Skeletal muscle satellite cell (primary cell): ENCODE results near the gene AUTS2.

Experiments used
- H3K27me3 ChIP-seq: 2 replicates; pipeline ENCODE4 v1.7.0; 2013; ENCODE audit warnings: low read length; ENCODE audit not compliant: control insufficient read depth, insufficient read depth
- H3K36me3 ChIP-seq: 2 replicates; pipeline ENCODE4 v1.7.0; 2013; ENCODE audit warnings: mild to moderate bottlenecking, control low read depth, low read length; ENCODE audit not compliant: insufficient read depth
- H3K4me1 ChIP-seq: 2 replicates; pipeline ENCODE4 v1.7.0; 2013; ENCODE audit warnings: low read length; ENCODE audit not compliant: control insufficient read depth, insufficient read depth
- H3K4me2 ChIP-seq: 2 replicates; pipeline ENCODE4 v1.7.0; 2013; ENCODE audit warnings: mild to moderate bottlenecking, low read length
- H3K4me3 ChIP-seq: 2 replicates; pipeline ENCODE4 v1.7.0; 2013; ENCODE audit warnings: low read length
- H3K9ac ChIP-seq: 2 replicates; pipeline ENCODE4 v1.7.0; 2013; ENCODE audit warnings: mild to moderate bottlenecking, low read depth, low read length, moderate library complexity
- H3K9me3 ChIP-seq: replicated peaks from 2 replicates; pipeline ENCODE4 v1.7.0; 2013; ENCODE audit warnings: mild to moderate bottlenecking, control low read depth, low read length

The AUTS2 gene

DNA sequence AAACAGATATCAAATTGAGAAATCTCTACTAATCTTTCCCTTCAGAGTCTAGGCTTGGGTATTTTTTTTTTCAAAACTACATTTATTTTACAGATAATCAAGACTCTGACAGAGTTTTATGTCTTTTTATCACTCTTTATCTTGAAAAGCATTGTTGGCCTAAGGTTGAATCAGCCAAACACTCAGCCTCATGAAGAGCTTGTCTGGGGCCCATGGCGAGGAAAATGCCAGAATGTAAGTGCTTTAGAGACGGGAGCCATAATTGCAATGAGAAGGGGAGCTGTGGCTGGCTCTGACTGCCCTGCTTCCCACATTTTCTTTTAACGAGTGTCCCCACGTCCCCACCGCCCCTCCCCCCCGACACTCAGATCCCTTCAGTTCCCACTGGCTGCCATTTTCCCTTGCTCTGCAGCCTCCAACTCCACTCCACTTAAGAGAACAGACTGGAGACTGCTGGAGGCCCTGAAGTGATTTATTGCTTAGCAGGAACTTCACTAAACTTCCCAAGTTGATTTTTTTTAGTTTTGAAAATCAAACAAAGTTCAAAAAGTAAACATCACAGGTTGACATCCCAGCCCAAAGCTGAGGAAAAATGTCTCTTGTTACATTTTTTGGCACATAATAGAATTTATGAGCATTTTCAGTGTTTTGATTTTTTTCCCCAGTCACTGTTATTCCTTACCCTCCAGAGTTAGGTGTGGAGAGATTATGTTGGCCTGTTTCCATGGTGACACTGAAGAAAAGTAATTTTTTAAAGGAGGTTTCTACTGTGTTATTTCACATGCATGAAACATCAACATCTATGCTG lies 896.2 kb downstream of the AUTS2 start:
- Histone ChIP-seq H3K9ac (no peak overlapping the region), H3K36me3 (no peaks in the 10 kb centered on the region), H3K4me3 (no peak overlapping the region), H3K4me1 (no peaks in the 10 kb centered on the region), H3K4me2 (no peak overlapping the region), H3K9me3 (no peaks in the 10 kb centered on the region), H3K27me3 (no peaks in the 10 kb centered on the region)

DNA sequence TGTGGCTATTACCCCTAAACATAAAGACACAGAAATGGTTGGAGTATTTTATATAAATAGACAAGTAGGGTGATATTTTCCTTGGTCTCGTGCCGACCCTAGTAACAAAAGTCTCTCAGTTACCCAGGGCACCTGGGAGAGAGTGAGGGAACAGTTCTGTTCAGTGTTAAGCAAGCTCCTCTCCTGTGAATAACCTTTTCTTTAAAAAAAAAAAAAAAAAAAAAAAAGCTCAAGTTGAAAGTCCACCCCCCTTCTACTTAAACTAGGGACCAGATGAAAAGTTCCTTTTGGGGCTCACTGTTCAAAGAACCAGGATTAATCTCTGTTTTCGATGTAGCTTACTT lies 896.7 kb downstream of the AUTS2 start:
- no peak overlapping the region for H3K4me2 ChIP-seq
- H3K36me3 ChIP-seq: no peaks in the 10 kb centered on the region
- H3K4me3 ChIP-seq: no peak overlapping the region
- H3K27me3 ChIP-seq: no peaks in the 10 kb centered on the region
- H3K4me1 ChIP-seq: no peaks in the 10 kb centered on the region
- H3K9me3 ChIP-seq: no peaks in the 10 kb centered on the region
- H3K9ac ChIP-seq: no peak overlapping the region

DNA sequence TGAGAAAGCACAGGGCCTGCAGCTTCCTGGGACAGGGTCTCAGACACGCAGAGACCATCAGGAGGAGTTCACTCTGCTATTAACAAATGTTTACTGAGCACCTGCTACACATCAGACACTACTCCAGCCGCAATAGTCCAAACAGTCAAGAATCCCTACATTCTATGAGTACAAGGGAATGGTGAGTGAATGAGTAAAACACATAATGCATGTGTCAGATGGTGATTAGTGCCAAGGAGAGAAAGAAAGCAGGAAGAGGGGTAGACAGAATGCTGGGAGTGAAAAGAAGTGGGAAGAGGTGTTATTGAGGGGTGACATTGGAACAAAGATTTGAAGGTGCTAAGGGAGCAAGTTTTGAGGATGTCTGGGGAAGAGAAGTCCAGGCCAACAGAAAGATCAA lies 899.5 kb downstream of the AUTS2 start:
- Histone ChIP-seq H3K36me3 (no peaks in the 10 kb centered on the region), H3K9ac (no peak overlapping the region), H3K4me3 (no peak overlapping the region), H3K4me1 (no peaks in the 10 kb centered on the region), H3K4me2 (no peak overlapping the region), H3K9me3 (no peaks in the 10 kb centered on the region), H3K27me3 (no peaks in the 10 kb centered on the region)

GRCh38 chr7:70498232-70498992 lies 900.1 kb downstream of the AUTS2 start:
- Histone ChIP-seq H3K9me3 (no peaks in the 10 kb centered on the region), H3K27me3 (no peaks in the 10 kb centered on the region), H3K4me2 (no peak overlapping the region)

GRCh38 chr7:70500261-70500660 lies 902.0 kb downstream of the AUTS2 start:
- H3K36me3 ChIP-seq: no peaks in the 10 kb centered on the region
- no peak overlapping the region for H3K4me3 ChIP-seq
- no peak overlapping the region for H3K9ac ChIP-seq
- no peaks in the 10 kb centered on the region for H3K4me1 ChIP-seq
- no peaks in the 10 kb centered on the region for H3K27me3 ChIP-seq
- no peaks in the 10 kb centered on the region for H3K9me3 ChIP-seq
- H3K4me2 ChIP-seq: no peak overlapping the region

More at GRCh38 chr7:70498232-70498992, 900.1 kb downstream of the AUTS2 start:
- Histone ChIP-seq H3K9ac (no peak overlapping the region), H3K4me1 (no peaks in the 10 kb centered on the region), H3K4me3 (no peak overlapping the region), H3K36me3 (no peaks in the 10 kb centered on the region)

DNA sequence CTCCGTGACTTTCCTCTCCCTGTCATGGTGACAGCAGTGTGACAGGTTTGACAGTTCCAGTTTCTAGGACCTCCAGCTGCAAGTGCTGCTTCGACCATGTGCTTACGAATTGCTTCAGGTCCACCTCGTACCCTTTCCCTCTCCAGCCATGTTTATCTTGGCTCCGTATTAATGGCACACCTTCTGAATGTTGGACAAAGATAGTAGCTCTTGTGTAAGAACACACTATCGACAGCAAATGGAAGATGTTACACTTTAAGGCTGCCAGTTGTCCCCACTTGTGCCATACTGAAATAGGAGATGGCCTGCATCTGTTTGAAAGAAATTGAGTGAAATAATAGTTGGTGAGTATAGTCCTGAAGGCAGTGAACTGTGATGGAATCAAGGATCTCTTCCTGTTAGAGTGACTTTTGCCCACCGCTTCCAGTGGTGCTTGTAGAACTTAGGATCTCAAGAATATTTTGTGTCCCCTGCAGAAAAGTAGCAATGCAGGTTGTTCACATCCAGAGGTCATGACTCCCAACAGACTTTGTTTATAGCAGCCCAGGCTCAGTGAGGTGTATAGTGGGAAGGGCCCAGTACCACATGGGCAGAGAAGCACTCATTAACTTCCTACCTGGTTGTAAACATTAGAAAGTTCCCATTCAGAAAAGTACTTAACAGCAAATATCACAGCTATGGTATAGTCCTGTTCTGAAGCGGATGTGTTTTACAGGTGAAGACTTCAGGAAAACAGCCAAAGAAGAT lies 904.0 kb downstream of the AUTS2 start:
- Histone ChIP-seq H3K9me3 (no peaks in the 10 kb centered on the region), H3K36me3 (no peaks in the 10 kb centered on the region), H3K9ac (no peak overlapping the region)

DNA sequence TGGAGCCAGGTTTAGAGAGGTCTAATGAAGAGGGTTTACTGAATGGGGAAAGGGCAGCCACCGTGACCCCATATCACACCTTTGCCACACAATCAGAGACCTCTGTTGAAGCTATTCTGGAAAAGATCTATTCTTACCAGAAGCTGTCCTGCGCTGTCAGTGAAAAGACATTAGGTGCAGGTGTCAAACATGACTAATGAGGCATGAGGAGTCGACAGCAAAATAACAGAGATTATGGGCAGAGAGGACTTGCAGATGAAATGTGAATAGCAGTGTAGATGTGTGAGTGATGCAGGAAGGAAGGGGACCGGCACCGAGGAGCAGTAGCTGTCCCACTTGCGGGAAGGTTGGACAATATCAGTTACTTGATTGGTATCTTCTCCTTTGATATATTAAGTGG lies 906.0 kb downstream of the AUTS2 start:
- no peak overlapping the region for H3K9ac ChIP-seq

More for the DNA sequence above, 904.0 kb downstream of the AUTS2 start:
- no peaks in the 10 kb centered on the region for H3K4me1 ChIP-seq
- H3K4me3 ChIP-seq: no peak overlapping the region
- H3K27me3 ChIP-seq: no peaks in the 10 kb centered on the region
- H3K4me2 ChIP-seq: no peak overlapping the region

DNA sequence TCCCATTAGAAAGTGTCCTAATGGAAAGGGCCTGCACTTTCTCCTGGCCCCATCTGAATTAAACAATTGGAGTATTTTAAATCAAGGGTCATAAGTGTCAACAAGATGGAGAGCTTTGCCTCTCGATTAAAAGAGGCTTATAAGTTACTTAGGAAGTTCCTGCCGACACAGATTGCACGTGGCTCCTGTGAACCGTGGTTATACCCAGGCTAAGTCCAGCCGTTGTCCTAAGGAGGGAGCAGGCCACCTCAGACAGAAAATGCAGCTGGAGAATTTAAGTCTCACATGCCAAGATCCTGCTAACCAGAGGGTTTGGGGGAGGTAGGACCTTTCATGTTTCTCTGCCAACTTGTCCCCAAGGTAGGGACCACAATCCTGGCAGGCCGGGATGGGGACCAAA lies 907.2 kb downstream of the AUTS2 start:
- Histone ChIP-seq H3K4me1 (no peaks in the 10 kb centered on the region), H3K36me3 (no peaks in the 10 kb centered on the region), H3K9ac (no peak overlapping the region), H3K4me2 (no peak overlapping the region), H3K4me3 (no peak overlapping the region), H3K27me3 (no peaks in the 10 kb centered on the region), H3K9me3 (no peaks in the 10 kb centered on the region)

More for the DNA sequence above, 906.0 kb downstream of the AUTS2 start:
- Histone ChIP-seq H3K4me3 (no peak overlapping the region), H3K4me2 (no peak overlapping the region), H3K36me3 (no peaks in the 10 kb centered on the region), H3K4me1 (no peaks in the 10 kb centered on the region), H3K9me3 (no peaks in the 10 kb centered on the region), H3K27me3 (no peaks in the 10 kb centered on the region)

DNA sequence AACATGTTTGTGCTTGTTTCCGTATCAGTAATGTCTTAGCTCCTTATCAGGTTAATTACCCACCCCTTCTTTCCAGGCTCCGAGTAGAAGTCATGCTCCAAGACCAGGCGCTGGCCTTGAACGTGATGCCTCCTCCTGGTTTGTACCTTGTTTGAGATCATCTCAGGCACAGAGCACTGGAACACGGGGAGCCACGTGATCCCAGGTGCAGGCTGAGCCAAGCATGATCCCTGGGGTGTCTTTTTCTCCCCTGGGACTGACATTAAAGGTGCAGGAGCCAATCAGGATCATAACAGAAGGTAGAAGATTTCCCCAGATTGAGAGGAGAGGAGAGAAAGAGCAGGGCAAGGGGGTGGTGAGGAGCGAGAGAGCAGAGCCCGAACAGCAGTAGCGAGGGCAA lies 907.6 kb downstream of the AUTS2 start:
- Histone ChIP-seq H3K9ac (no peak overlapping the region), H3K27me3 (no peaks in the 10 kb centered on the region), H3K4me3 (no peak overlapping the region), H3K36me3 (no peaks in the 10 kb centered on the region), H3K4me2 (no peak overlapping the region), H3K9me3 (no peaks in the 10 kb centered on the region), H3K4me1 (no peaks in the 10 kb centered on the region)

DNA sequence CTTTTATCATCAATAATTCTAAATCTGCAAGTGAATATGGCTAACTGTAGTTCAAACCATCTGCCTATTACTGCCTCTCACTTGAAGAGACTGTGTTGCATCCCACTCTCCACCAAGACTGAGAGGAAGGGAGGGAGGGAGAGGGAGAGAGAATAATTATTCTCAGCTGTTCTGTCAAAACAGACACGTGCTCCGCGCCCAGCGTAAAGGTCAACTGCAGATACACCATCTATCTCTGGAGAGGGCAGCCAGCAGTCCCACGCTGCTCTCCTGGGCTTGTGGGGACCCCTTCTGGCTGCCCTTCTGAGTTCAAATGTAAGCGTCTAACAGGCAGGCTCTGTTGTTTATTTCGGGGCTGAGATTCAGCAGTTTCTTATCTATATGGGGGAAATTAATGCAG lies 908.2 kb downstream of the AUTS2 start:
- no peaks in the 10 kb centered on the region for H3K9me3 ChIP-seq

GRCh38 chr7:70512144-70512543 lies 913.9 kb downstream of the AUTS2 start:
- no peak overlapping the region for H3K9ac ChIP-seq
- no peaks in the 10 kb centered on the region for H3K36me3 ChIP-seq
- H3K27me3 ChIP-seq: no peaks in the 10 kb centered on the region
- H3K9me3 ChIP-seq: no peaks in the 10 kb centered on the region
- no peak overlapping the region for H3K4me3 ChIP-seq
- H3K4me1 ChIP-seq: no peaks in the 10 kb centered on the region
- no peak overlapping the region for H3K4me2 ChIP-seq

More for the DNA sequence above, 908.2 kb downstream of the AUTS2 start:
- H3K4me1 ChIP-seq: no peaks in the 10 kb centered on the region
- H3K9ac ChIP-seq: no peak overlapping the region
- no peaks in the 10 kb centered on the region for H3K27me3 ChIP-seq
- no peaks in the 10 kb centered on the region for H3K36me3 ChIP-seq
- H3K4me2 ChIP-seq: no peak overlapping the region
- H3K4me3 ChIP-seq: no peak overlapping the region
